HCT116 (cell line): Measurements from ENCODE around the gene GARIN1A. TPM values are rescaled to one million over a fixed set of nuclear protein-coding genes. Genes with fewer than 3 reads are reported as not detected.

Experiments
- ATAC-seq: fragments of 200-7000 bp; cut with Tn5 transposase; 2 replicates; pipeline ENCODE4 v1.9.1; 2020; ENCODE audit warnings: mild to moderate bottlenecking, moderate library complexity
- BruUV-seq: library from RNA; stranded (reverse); fragments of 400-500 nt; replicated peaks from 2 replicates; lab custom pipeline; 2021; lab: Mats Ljungman, UMichigan
- CTCF ChIA-PET: fragments of 300-600 bp; sonication (Branson Sonifier 250); formaldehyde crosslinking; loops from one replicate; lab custom pipeline; 2021; ENCODE audit warnings: antibody characterized with exemption; lab: Charles Lee
- POLR2A ChIA-PET: fragments of 300-600, 350-600 bp; sonication (Branson Sonifier 250); formaldehyde crosslinking; loops from one replicate; lab custom pipeline; 2021; ENCODE audit warnings: antibody characterized with exemption; lab: Charles Lee
- RAD21 ChIA-PET, 2 experiments: fragments of 300-600 bp; sonication (Branson Sonifier 250); formaldehyde crosslinking; loops; one replicate each; lab custom pipeline; 2023; ENCODE audit warnings: low total read pairs in 2 of 2; ENCODE audit not compliant: uncharacterized antibody in 2 of 2, unreplicated experiment in 2 of 2, low non-redundant PET in 1 of 2; lab: Charles Lee
- DNase-seq: peaks from one replicate; pipeline ENCODE4 v3.0.0-alpha.2; 2010; ENCODE audit warnings: low read depth, low spot score
- H2AFZ ChIP-seq: fragments of 200-600 bp; shearing (Covaris generic), sonication (generic); 2 replicates; pipeline ENCODE4 v1.6.1; 2017; ENCODE audit warnings: low read depth, mixed run types, mixed read lengths, antibody characterized with exemption, low read length; ENCODE audit not compliant: poor library complexity, severe bottlenecking
- H3K27ac ChIP-seq: 2 replicates; pipeline ENCODE4 v1.5.1; 2012; ENCODE audit warnings: low read depth, low read length
- H3K27me3 ChIP-seq: fragments of 200-600 bp; sonication (generic); 2 replicates; pipeline ENCODE4 v1.6.1; 2016; ENCODE audit warnings: mixed run types, low read length, mixed read lengths; ENCODE audit not compliant: insufficient read depth
- H3K36me3 ChIP-seq, 2 experiments: fragments of 200-500 bp in 1 of 2; fragments of 200-600 bp in 1 of 2; sonication (Bioruptor generic) in 1 of 2; sonication (generic) in 1 of 2; 2 replicates each; pipeline versions ENCODE4 v1.5.1 to v1.6.1; 2014 to 2016; ENCODE audit warnings: low read length in 2 of 2, inconsistent platforms in 1 of 2, mixed read lengths in 1 of 2, mixed run types in 1 of 2; ENCODE audit not compliant: insufficient read depth in 2 of 2, control insufficient read depth in 1 of 2
- H3K4me1 ChIP-seq, 2 experiments: fragments of 200-600 bp in 1 of 2; sonication (generic) in 1 of 2; 2 replicates each; pipeline versions ENCODE4 v1.5.1 to v1.6.1; 2012 to 2017; ENCODE audit warnings: low read length in 2 of 2, inconsistent platforms in 1 of 2, mild to moderate bottlenecking in 1 of 2, mixed read lengths in 1 of 2, mixed run types in 1 of 2, moderate library complexity in 1 of 2; ENCODE audit not compliant: insufficient read depth in 2 of 2, control insufficient read depth in 1 of 2
- H3K4me2 ChIP-seq: fragments of 200-600 bp; sonication (generic); 2 replicates; pipeline ENCODE4 v1.6.1; 2017; ENCODE audit warnings: mixed run types, low read length, mixed read lengths
- H3K4me3 ChIP-seq, 2 experiments: fragments of 200-600 bp in 1 of 2; sonication (generic) in 1 of 2; replicated peaks in 1 of 2; 2 replicates each; pipeline ENCODE4 v1.5.1; 2011 to 2016; ENCODE audit warnings: low read length in 2 of 2, control low read depth in 1 of 2, low read depth in 1 of 2, mild to moderate bottlenecking in 1 of 2, mixed read lengths in 1 of 2, mixed run types in 1 of 2
- H3K79me2 ChIP-seq: fragments of 200-600 bp; sonication (generic); 2 replicates; pipeline ENCODE4 v1.6.1; 2017; ENCODE audit warnings: mild to moderate bottlenecking, mixed run types, low read length, moderate library complexity, mixed read lengths; ENCODE audit not compliant: insufficient read depth
- H3K9ac ChIP-seq: fragments of 200-600 bp; sonication (generic); 2 replicates; pipeline ENCODE4 v1.6.1; 2016; ENCODE audit warnings: low read length, mixed read lengths
- H3K9me2 ChIP-seq: fragments of 200-600 bp; sonication (generic), shearing (Covaris generic); 2 replicates; pipeline ENCODE4 v1.6.1; 2017; ENCODE audit warnings: mixed run types, mild to moderate bottlenecking, moderate library complexity; ENCODE audit not compliant: insufficient read depth
- H3K9me3 ChIP-seq, 2 experiments: fragments of 200-500 bp in 1 of 2; fragments of 200-600 bp in 1 of 2; sonication (Bioruptor generic) in 1 of 2; sonication (generic) in 1 of 2; 2 replicates each; pipeline ENCODE4 v1.6.1; 2014 to 2017; ENCODE audit warnings: low read length in 2 of 2, mixed read lengths in 2 of 2, inconsistent platforms in 1 of 2, low read depth in 1 of 2, mild to moderate bottlenecking in 1 of 2, mixed run types in 1 of 2, moderate library complexity in 1 of 2; ENCODE audit not compliant: control insufficient read depth in 1 of 2, insufficient read depth in 1 of 2
- H4K20me1 ChIP-seq: fragments of 200-600 bp; sonication (generic), shearing (Covaris generic); 2 replicates; pipeline ENCODE4 v1.6.1; 2017; ENCODE audit warnings: mixed run types, mild to moderate bottlenecking, moderate library complexity; ENCODE audit not compliant: insufficient read depth
- CBX3 ChIP-seq: IDR thresholded peaks from 2 replicates; pipeline ENCODE4 v1.6.1; 2012; ENCODE audit warnings: low read depth
- CEBPB ChIP-seq: IDR thresholded peaks from 2 replicates; pipeline ENCODE4 v1.6.1; 2012; ENCODE audit warnings: low read depth
- ELF1 ChIP-seq: IDR thresholded peaks from 2 replicates; pipeline ENCODE4 v1.6.1; 2012; ENCODE audit warnings: low read depth, borderline replicate concordance
- EZH2phosphoT487 ChIP-seq: fragments of 200-600 bp; IDR thresholded peaks from 2 replicates; pipeline ENCODE4 v1.6.1; 2018; ENCODE audit warnings: antibody characterized with exemption, borderline replicate concordance
- POLR2AphosphoS5 ChIP-seq: IDR thresholded peaks from 2 replicates; pipeline ENCODE4 v1.6.1; 2011; ENCODE audit warnings: mild to moderate bottlenecking, low read depth, low read length, moderate library complexity
- SIN3A ChIP-seq: IDR thresholded peaks from 2 replicates; pipeline ENCODE4 v1.6.1; 2012; ENCODE audit warnings: low read depth
- SP1 ChIP-seq: IDR thresholded peaks from 2 replicates; pipeline ENCODE4 v1.6.1; 2012; ENCODE audit warnings: low read depth
- SRF ChIP-seq: IDR thresholded peaks from 2 replicates; pipeline ENCODE4 v1.6.1; 2012; ENCODE audit warnings: low read depth
- YY1 ChIP-seq: IDR thresholded peaks from 2 replicates; pipeline ENCODE4 v1.6.1; 2011; ENCODE audit warnings: low read length, low read depth, moderate library complexity, mild to moderate bottlenecking; ENCODE audit not compliant: insufficient replicate concordance; ENCODE audit errors: extremely low read depth
- ZFX ChIP-seq: fragments of 450-650 bp; IDR thresholded peaks from 2 replicates; pipeline ENCODE4 v1.6.1; 2017
- intact Hi-C: fragments of 100-400 bp; cut with micrococcal nuclease; formaldehyde crosslinking; loops from 2 replicates; pipeline ENCODE4 v1.10.0; 2022
- total RNA-seq: library from RNA; stranded (reverse); gene quantifications from one replicate; pipeline ENCODE4 v1.2.1, GENCODE V29; 2021; ENCODE audit not compliant: unreplicated experiment
- TF ChIP-seq, protein P1 (sequence below): IDR thresholded peaks from 2 replicates; pipeline ENCODE4 v1.6.1; 2012; ENCODE audit warnings: low read depth
- TF ChIP-seq, protein P2 (sequence below): IDR thresholded peaks from 2 replicates; pipeline ENCODE4 v1.6.1; 2012
- TF ChIP-seq, protein P3 (sequence below): IDR thresholded peaks from 2 replicates; pipeline ENCODE4 v1.6.1; 2011; ENCODE audit warnings: mild to moderate bottlenecking, low read length, moderate library complexity; ENCODE audit not compliant: insufficient replicate concordance; ENCODE audit errors: extremely low read depth

The GARIN1A gene
- total RNA-seq, 1 experiment from 2014 or later, result 0.49 TPM

DNA sequence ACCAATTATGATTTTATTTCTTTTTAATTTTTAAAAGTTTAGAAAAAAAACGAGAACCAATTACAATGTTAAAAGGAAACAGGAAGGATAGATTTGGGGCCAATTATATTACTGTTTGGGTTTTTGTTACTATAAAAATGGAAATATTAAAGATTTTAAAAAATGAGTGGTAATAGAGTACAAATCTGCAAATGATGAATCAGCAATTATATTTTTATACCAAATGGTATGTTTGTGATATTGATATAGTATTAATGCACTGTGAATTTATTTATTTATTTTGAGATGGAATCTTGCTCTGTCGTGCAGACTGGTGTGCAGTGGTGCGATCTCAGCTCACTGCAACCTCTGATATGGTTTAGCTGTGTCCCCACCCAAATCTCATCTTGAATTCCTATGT, 11.5 kb upstream of the GARIN1A start:
- no peak overlapping the region for H3K4me2 ChIP-seq
- no peak overlapping the region for H3K9ac ChIP-seq
- no peak overlapping the region for H3K27ac ChIP-seq
- H3K79me2 ChIP-seq, result no peaks in the 10 kb centered on the region
- no TSS peak for BruUV-seq
- H4K20me1 ChIP-seq, result no peaks in the 10 kb centered on the region
- ChIA-PET POLR2A (no interaction called here), RAD21 (no interaction called here), CTCF (no interaction called here)
- H3K4me1 ChIP-seq, result no peaks in the 10 kb centered on the region
- ATAC-seq (no peak), DNase-seq (no peak)
- intact Hi-C loops, result loop anchor here (10.0 kb wide), 1 partner anchor 186 kb away; the partner anchor contains the start of gene METTL2B
- H3K27me3 ChIP-seq, result no peaks in the 10 kb centered on the region
- H3K36me3 ChIP-seq, result no peaks in the 10 kb centered on the region
- no peaks in the 10 kb centered on the region for H3K9me2 ChIP-seq
- peaks cover 5 to 8% of the 10 kb centered on the region in 2 experiments; a peak in 1 of 4 replicates for H3K9me3 ChIP-seq
- no peak overlapping the region for H3K4me3 ChIP-seq
- TF ChIP-seq YY1, result no peak
- TF ChIP-seq CEBPB, result no peak
- no peak for TF ChIP-seq ZFX
- no peak overlapping the region for H2AFZ ChIP-seq

DNA sequence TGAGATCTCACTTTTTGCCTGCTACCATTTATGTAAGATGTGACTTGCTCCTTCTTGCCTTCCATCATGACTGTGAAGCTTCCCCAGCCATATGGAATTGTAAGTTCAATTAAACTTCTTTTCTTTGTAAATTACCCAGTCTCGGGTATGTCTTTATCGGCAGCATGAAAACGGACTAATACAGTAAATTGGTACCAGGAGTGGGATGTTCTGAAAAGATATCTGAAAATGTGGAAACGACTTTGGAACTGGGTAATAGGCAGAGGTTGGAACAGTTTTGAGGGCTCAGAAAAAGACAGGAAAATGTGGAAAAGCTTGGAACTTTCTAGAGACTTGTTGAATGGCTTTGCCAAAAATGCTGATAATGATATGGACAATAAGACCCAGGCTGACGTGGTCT, 10.6 kb upstream of the GARIN1A start:
- Histone ChIP-seq H3K27me3 (no peaks in the 10 kb centered on the region), H3K9ac (no peak overlapping the region), H3K4me2 (no peak overlapping the region), H4K20me1 (no peaks in the 10 kb centered on the region), H2AFZ (no peak overlapping the region), H3K9me2 (no peaks in the 10 kb centered on the region), H3K4me1 (no peaks in the 10 kb centered on the region), H3K79me2 (no peaks in the 10 kb centered on the region), H3K36me3 (no peaks in the 10 kb centered on the region), H3K4me3 (no peak overlapping the region), H3K9me3 (peaks cover 5 to 8% of the 10 kb centered on the region in 2 experiments; a peak in 1 of 4 replicates), H3K27ac (no peak overlapping the region)
- intact Hi-C loops, result loop anchor here (10.0 kb wide), 1 partner anchor 187 kb away; the partner anchor contains the start of gene METTL2B
- ChIA-PET POLR2A (no interaction called here), CTCF (no interaction called here), RAD21 (no interaction called here)
- no peak for DNase-seq
- no TSS peak for BruUV-seq
- ATAC-seq, result no peak
- TF ChIP-seq EZH2phosphoT487 (no peak), ELF1 (no peak), SP1 (no peak), POLR2AphosphoS5 (no peak), SRF (no peak), ZFX (no peak), SIN3A (no peak), YY1 (no peak), CBX3 (no peak), CEBPB (no peak)
- TF ChIP-seq, protein P1, sequence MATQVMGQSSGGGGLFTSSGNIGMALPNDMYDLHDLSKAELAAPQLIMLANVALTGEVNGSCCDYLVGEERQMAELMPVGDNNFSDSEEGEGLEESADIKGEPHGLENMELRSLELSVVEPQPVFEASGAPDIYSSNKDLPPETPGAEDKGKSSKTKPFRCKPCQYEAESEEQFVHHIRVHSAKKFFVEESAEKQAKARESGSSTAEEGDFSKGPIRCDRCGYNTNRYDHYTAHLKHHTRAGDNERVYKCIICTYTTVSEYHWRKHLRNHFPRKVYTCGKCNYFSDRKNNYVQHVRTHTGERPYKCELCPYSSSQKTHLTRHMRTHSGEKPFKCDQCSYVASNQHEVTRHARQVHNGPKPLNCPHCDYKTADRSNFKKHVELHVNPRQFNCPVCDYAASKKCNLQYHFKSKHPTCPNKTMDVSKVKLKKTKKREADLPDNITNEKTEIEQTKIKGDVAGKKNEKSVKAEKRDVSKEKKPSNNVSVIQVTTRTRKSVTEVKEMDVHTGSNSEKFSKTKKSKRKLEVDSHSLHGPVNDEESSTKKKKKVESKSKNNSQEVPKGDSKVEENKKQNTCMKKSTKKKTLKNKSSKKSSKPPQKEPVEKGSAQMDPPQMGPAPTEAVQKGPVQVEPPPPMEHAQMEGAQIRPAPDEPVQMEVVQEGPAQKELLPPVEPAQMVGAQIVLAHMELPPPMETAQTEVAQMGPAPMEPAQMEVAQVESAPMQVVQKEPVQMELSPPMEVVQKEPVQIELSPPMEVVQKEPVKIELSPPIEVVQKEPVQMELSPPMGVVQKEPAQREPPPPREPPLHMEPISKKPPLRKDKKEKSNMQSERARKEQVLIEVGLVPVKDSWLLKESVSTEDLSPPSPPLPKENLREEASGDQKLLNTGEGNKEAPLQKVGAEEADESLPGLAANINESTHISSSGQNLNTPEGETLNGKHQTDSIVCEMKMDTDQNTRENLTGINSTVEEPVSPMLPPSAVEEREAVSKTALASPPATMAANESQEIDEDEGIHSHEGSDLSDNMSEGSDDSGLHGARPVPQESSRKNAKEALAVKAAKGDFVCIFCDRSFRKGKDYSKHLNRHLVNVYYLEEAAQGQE, result no peak
- TF ChIP-seq, protein P2, sequence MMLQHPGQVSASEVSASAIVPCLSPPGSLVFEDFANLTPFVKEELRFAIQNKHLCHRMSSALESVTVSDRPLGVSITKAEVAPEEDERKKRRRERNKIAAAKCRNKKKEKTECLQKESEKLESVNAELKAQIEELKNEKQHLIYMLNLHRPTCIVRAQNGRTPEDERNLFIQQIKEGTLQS, result no peak
- TF ChIP-seq, protein P3, sequence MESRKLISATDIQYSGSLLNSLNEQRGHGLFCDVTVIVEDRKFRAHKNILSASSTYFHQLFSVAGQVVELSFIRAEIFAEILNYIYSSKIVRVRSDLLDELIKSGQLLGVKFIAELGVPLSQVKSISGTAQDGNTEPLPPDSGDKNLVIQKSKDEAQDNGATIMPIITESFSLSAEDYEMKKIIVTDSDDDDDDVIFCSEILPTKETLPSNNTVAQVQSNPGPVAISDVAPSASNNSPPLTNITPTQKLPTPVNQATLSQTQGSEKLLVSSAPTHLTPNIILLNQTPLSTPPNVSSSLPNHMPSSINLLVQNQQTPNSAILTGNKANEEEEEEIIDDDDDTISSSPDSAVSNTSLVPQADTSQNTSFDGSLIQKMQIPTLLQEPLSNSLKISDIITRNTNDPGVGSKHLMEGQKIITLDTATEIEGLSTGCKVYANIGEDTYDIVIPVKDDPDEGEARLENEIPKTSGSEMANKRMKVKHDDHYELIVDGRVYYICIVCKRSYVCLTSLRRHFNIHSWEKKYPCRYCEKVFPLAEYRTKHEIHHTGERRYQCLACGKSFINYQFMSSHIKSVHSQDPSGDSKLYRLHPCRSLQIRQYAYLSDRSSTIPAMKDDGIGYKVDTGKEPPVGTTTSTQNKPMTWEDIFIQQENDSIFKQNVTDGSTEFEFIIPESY, result no peak
